GM21786 (cell line): ENCODE measurements around the gene PER1.

Source experiments
- ATAC-seq: cut with Tn5 transposase; IDR thresholded peaks from one replicate; pipeline ENCODE4 v1.9.1; 2021; ENCODE audit not compliant: unreplicated experiment

Gene PER1

DNA sequence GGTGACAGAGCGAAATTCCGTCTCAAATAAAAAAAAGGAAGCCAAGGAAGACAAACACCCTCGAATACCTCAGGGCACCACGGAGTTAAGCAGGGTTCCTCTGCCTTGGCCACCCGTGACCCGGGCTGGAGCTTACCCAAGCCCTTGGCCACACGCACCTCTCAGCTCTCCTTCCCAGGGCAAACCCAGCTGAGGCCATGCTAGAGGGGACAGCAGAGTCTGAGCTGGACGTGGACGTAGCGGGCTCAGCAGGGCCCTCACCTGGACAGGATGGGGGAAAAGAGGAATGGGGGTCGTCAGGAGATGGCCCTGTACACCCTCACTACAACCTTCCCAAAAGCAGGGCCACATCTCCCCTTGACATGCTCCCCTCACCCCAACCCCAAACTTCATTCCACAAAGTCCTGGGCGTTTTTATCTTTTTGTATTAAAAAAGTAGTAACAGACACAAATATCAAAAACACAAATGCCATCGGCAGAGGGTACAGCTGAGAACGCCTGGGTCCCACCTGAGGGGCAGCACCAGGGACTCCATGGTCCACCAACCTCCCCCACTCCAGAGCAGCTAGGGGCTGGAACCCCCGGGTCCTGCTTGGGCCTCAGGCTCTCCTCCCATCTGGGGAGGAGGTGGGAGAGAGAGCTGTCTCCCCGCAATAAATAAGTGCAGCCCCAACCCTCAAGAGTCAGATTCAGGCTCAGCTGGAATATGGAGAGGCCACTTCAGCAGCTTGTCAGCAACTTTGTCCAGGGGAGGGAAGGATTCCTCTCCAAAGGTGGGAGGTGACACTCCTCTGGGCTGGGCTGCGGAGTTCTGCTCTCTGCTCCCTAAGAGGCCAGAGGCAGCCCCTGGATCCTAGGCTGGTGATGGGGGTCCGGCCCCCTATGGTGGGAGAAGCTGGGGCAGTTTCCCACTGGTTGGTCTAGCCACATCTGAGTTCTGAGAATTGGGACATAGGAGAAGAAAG is 11.9 kb downstream of the PER1 start:
- ATAC-seq = no peak

DNA sequence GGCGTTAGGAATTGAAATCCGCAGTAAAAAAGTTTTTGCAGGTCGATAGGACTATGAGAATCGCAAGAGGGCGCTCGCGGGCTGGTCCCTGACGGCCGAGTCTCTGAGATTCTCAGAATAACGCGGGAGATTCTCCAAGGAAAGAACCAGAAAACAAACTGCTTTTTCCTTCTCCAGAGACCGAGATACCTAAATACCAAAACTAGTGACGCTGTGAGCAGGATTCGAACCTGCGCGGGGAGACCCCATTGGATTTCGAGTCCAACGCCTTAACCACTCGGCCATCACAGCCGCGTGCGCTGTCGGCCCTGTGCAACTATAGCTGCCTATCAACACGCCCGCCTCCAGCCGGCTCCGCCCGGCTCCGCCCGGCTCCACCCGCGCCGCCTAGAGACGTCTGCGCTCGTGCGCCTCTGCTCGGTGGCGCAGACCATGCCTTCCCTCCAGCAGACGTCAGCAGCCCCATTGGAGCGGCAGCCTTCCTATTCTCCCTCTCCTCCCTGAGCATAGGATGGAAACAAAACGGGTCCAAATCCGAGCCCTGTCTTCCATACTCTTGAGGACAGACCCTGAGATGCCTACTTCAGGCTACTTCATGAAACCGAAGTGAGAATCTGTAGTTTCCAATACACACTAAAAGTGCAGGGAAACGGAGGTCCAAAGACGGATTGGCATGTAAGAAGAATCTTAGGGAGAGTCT is 13.4 kb downstream of the PER1 start:
- peak; percentile 86 for ATAC-seq

GRCh38 chr17:8138374-8138671 is 13.9 kb downstream of the PER1 start:
- ATAC-seq = no peak

GRCh38 chr17:8137645-8138373 is 14.4 kb downstream of the PER1 start:
- no peak for ATAC-seq

GRCh38 chr17:8133941-8134340 is 18.3 kb downstream of the PER1 start:
- ATAC-seq = no peak

DNA sequence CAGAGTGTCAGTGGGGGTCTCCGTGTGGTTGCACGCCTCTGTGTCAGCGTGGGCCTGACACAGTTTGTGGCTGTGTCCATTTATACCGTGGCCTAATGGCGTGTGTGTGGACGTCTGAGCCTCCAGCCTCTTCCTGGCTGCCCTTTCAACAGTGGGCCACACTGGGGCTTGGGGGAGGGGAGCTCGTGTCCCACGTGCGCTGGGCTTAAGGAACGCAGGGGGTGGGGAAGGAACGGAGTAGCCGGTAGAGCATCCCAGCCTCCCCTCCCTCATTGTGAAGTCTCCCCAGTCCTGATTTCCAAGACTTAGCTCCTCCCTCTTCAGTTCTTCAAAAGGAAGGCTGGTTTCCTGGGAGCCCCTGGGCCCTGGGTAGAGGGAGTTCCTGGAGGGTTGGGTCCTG is 18.8 kb downstream of the PER1 start:
- no peak for ATAC-seq

GRCh38 chr17:8131844-8132441 is 20.3 kb downstream of the PER1 start:
- no peak for ATAC-seq

DNA sequence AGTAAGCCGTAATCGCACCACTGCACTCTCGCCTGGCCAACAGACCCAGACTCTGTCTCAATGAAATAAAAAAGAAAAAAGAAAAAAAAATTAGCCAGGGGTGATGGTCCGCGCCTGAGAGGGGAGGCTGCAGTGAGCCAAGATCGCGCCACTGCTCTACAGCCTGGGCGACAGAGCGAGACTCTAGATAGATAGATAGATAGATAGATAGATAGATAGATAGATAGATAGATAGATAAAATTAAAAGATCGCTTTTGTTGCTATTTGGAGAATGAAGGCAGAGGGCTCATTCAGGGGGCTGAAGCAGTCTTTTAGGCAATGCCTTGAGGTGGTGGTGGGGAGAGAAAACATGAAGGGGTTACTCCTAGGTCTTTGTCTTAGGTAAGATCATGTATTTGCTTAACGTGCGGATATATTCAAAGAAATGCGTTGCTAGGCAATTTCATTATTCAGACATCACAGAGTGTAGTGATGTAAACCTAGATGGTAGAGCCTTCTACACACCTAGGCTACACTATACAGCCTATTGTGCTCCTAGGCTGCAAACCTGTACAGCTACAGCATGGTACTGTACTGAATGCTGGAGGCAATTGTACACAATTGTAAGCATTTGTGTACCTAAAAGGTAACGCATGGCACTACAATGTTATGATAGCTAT is 23.9 kb downstream of the PER1 start:
- no peak for ATAC-seq

DNA sequence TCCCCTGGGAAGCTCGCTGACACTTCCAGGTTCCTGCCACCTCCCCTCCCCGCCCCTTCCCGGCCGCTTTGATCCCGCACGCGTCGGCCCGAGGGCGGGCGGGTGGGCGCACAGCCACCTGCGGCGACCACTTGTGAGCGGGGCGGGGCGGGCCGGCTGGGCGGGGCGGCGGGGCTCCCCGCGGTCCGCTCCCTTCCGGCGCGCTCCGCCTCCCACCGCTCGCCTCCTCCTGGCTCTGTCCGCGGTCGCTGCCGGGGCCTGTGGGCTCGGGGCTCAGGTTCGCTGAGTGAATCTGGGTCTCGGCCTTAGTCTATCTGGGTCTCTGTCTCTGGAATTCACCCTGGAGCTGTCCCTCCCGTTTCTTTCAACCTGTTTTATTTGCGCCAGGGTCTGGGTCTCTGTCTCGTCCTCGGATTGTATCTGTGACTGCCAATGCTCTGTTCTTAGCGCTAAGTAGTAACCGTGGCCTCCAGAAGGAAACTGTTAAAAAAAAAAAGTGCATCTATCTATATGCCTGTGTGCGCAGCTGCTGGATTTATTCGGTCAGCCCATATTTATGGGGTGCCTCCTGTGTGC is 25.6 kb downstream of the PER1 start:
- ATAC-seq = no peak

- no peak for ATAC-seq
Measured at GRCh38 chr17:8125947-8126490, 26.2 kb downstream of the PER1 start.

DNA sequence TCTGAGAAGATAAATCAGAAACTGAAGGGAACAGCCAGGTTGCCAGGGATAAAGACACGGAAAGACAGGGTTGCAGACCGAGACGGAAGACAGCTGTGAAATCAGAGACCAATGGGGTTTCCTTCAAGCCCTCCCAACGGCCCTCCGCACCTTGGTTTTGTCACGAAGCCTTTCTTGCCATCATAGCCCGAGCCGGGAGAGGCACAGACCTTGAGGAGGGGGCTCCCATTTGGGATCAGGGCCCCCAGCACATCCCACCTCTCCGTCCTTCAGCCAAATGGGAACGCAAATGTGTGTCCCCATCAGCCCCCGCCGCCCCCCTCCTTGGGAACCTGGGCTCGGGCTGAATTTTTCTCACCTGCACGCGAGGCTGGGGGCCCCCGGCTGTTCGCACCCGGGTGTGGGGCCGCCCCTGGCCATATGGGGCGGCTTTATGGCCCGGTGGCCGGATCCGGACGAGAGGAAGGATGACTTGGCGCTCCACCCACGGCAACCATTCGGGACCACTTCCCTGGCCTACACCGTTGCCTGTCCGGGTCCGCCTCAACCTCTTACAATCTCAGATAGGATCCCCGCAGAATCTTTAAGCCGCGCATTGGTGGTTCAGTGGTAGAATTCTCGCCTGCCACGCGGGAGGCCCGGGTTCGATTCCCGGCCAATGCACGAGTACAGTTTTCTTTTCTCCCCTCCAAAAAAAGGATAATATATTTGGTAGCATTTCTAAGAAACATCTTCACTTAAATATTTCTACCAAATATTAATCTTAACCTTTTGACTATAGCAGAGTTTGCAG is 26.9 kb downstream of the PER1 start:
- ATAC-seq = no peak

DNA sequence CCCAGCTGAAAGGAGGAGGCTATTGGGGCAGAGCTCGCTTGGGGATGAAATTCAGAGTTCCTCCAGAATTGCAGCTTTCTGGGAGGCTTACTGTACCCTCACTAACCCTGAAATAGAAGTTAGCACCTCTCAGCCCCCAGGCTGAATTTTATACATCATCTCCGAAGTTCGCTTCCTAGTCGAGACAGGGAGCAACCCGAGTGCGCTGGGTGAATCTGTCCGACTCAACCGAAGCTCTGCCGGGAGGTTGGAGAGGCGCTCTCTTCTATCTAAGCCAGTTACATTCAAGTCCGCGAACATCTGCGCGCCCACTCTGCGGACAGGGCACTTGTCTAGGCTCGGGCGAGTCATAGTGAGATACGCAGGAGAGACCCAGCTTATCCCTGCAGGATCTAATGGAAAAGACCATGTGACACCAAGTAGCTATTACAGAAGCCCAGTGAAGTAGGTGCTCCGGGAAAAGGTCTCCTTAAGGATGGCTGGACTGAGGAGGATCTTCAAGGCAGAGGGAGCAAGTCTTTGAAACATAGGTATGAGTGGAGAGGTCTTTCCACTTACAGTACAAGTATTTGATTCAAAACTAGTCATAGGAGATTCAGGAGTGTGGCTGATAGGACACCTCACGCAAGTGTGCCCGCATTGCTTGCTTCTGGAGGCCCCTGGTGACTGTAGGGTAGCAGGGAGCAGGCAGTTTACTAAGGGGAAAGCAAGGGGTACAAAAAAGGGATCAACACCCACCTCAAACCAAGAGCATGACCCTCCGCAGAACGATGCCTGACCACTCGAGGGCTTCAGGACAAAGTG is 27.7 kb downstream of the PER1 start:
- no peak for ATAC-seq

DNA sequence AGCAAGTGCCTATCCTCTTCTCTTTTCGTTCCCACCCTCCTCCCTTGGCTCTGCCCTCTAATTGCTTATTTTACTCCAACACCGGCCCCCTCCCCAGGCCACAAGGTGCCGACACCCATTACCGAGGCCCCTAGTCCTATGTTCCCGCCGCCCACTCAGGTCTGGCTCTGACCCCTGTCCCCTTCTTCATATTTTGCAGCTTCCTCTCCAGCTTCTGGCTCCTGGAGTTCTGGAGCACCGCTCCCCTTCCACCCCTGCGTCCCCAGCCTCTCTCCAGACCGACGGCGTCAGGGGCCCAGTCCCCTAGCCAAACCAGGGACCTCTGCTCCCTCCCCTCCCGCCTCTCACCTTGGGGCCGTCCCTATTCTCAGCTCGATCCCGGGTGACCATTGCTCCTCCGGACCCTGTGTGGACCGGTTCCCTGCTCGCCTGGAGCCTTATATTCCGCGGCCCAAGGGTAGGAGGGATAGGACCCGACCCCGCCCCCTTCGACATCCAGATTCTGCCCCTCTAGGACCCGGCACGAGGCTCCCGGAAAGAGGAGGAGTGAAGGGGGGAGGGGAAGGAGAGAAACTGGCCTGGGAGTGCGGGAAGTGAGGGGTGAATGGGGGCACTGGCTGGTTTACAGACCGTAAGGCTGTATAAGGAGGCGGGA is 28.4 kb downstream of the PER1 start, which contains the start of gene HES7:
HES7 (minus strand) TSS at position 412 of the 655 bp plus-strand sequence; CDS start at position 390, 22 bp downstream.
- no peak for ATAC-seq

DNA sequence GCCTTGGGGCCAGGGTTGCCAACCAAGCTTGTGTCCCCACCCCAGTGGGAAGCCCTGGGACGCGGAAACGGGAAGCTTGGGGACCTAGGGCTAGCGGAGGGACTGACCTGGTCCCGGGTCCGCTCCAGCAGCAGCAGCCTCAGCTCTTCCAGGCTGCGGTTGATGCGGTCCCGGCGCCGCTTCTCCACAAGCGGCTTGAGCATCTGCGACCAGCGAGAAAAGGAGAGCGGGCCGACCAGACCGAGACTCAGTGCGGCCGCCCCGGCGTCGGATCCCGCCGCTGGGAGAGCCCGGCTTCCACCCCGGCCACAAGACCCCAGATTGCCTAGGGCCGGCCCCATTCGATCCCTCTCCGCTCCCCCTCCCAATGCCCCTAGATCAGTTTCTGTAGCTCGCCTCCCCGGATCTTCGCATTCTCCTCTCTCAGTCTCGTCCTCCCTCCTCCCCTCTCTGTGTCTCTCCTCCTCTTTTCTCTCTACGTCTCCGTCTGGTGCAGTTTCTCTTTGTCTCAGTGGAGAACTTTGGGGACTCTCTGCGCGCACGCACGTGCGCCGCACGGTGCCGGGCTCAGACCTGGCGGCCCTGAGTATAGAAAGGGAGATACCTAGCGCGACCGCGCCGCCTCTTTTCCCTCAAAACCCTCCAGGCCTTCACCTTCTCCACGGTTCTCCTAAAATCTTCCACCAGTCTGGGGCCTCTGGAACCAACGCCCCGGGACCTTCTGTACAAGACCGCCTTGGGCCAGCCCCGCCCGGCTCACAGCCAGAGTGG is 29.1 kb downstream of the PER1 start:
- no peak for ATAC-seq

- ATAC-seq = no peak
Measured at GRCh38 chr17:8122422-8122923, 29.7 kb downstream of the PER1 start.

DNA sequence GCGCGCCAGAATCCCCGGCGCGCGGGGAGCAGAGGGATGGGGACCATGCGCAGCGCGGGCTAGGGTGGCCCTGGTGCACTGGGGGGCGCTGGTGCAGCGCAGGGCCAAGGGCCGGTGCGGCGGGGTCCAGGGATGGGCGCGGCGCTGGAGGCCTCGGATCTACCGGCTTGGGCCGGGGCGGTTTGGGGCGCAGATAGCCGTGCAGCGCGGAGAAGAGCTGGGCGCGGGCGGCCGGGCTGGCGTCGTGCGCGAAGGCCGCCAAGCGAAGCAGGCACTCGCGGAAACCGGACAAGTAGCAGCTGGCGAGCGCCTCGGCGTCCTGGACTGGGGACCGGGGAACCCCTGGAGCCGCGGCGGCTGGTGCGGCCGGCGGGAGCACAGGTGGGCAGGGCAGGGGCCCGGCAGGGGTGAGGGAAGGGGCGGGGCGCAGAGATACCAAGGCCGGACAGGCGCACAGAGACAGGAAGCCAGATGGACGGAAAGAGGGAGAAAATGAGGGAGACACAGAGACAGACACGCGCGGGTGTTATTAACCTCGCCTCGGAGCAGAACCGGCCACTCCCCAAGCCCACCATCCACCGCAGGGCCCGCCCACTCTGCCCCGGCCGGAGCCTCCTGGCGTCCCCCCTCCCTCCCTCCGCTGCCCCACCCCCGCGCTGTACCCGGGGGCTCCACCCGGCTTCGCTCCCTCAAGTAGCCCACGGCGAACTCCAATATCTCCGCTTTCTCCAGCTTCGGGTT is 30.4 kb downstream of the PER1 start:
- ATAC-seq = peak; percentile 28

DNA sequence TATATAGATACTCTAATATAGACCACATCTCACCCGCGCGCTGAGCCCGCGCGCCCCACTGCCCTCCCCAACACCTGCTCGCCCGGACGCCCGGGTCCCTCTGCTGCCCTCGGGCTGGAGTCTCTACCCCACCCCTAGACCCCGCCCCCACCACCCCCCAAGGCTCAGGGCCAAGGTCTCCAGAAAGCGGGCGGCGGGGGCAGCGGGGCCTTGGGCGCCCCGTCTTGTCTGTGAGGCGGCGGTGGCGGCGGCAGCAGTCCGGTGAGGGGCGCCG is 30.9 kb downstream of the PER1 start:
- no peak for ATAC-seq
